ES-I3 (cell line): ENCODE measurements around the gene ZNF564.
"Not testable (repeated sequence)": the region's sequence is repeated elsewhere in the genome, so short reads cannot be mapped to it uniquely, and the experiment has no call there.

ENCODE experiments used
- H3K36me3 ChIP-seq: 2 replicates; pipeline ENCODE4 v1.6.1; 2013; ENCODE audit warnings: mild to moderate bottlenecking, low read length, control low read depth, moderate library complexity; ENCODE audit not compliant: insufficient read depth
- H3K4me1 ChIP-seq: 2 replicates; pipeline ENCODE4 v1.6.1; 2013; ENCODE audit warnings: mild to moderate bottlenecking, control low read depth, low read length; ENCODE audit not compliant: insufficient read depth
- H3K9ac ChIP-seq: 2 replicates; pipeline ENCODE4 v1.6.1; 2013; ENCODE audit warnings: low read depth, mild to moderate bottlenecking, low read length, moderate library complexity
- H3K9me3 ChIP-seq: 2 replicates; pipeline ENCODE4 v1.6.1; 2013; ENCODE audit warnings: mild to moderate bottlenecking, low read length, moderate library complexity; ENCODE audit not compliant: control insufficient read depth, insufficient read depth

ZNF564 gene

DNA sequence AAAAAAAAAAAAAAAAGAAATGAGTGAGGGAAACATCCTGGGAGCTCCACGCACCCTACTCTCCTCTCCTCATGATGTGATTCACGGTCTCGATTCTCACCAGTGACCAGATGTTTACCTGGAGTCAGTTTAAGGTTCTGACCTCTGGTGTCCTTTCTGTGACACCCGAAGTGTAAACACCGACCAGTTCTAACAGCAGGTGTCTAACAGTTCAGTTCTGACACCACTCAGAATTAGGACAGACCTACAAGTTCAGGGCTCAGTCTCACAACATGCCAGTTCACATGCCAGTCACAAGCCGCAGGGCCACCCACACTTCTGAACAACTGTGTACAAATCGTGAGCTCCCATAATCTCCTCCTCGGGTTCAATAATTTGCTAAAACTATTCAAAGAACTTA, 6.0 kb downstream of the ZNF564 start:
- Histone ChIP-seq H3K4me1 (no peaks in the 10 kb centered on the region; the same call in 1 of the 2 replicates), H3K9me3 (peaks cover 8% of the 10 kb centered on the region), H3K9ac (no peak overlapping the region), H3K36me3 (no peaks in the 10 kb centered on the region)

DNA sequence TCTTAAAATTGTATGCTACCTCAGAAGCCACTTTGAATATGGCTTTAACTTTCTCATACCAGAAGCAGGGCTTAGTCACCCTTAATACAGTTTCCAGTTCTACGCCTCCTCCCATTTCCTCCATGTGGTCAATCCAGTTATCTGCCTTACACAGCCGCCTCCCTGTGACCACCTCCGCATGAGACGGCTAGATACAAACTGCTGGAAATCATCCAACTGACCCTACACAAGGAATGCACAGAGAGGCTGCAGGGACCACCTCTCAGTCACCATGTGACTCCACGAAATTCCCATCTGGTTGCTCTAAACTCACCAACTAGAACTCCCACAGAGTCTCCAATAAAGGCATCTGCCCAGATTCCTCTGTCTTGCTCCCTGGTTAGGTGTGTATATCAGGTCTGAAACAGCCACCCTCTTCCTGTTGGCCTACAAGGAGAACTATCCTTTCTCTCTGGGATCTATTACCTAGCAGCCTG, 6.8 kb downstream of the ZNF564 start:
- peaks cover 12% of the 10 kb centered on the region for H3K9me3 ChIP-seq
- H3K4me1 ChIP-seq = no peaks in the 10 kb centered on the region; the same call in 1 of the 2 replicates
- no peak overlapping the region for H3K9ac ChIP-seq
- no peaks in the 10 kb centered on the region for H3K36me3 ChIP-seq

GRCh38 chr19:12543855-12544254, 7.4 kb downstream of the ZNF564 start:
- no peaks in the 10 kb centered on the region for H3K4me1 ChIP-seq
- H3K36me3 ChIP-seq = no peaks in the 10 kb centered on the region
- H3K9ac ChIP-seq = no peak overlapping the region
- peaks cover 12% of the 10 kb centered on the region for H3K9me3 ChIP-seq

DNA sequence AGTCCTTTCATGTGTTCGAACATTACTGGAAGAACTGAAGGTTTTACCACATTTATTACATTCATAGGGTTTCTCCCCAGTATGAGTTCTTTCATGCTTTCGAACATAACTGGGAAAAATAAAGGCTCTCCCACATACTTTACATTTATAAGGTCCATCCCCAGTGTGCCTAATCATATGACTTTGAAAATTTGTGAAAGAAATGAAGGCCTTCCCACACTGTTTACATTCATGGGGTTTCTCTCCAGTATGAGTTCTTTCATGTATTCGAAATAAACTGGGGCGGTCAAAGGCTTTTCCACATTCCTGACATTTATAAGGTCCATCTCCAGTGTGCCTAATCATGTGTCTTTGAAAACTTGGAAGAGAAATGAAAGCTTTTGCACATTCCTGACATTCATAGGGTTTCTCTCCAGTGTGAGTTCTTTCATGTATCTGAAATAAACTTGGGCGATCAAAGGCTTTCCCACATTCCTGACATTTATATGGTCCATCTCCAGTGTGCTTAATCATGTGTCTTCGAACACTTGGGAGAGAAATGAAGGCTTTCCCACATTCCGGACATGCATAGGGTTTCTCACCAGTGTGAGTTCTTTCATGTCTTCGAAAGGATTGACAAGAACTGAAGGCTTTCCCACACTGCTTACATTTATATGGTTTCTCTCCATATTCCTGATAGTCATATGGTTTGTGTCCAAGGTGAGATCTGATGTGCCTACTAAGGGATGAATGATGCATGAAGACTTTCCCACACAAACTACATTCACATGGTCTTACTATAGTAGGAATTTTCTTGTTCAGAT, 24.0 kb downstream of the ZNF564 start:
- Histone ChIP-seq H3K4me1 (no peaks in the 10 kb centered on the region), H3K36me3 (peaks cover 31% of the 10 kb centered on the region), H3K9me3 (peaks cover 60% of the 10 kb centered on the region), H3K9ac (no peak overlapping the region)

DNA sequence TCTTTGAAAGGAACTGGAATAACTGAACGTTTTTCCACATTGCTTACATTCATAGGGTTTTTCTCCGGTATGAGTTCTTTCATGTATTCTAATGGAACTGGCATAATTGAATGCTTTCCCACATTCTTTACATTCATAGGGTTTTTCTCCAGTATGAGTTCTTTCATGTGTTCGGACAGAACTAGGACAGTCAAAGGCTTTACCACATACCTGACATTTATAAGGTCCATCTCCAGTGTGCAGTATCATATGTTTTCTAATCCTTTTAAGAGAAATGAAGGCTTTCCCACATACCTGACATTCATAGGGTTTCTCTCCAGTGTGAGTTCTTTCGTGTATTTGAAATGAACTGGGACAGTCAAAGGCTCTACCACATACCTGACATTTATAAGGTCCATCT, 24.7 kb downstream of the ZNF564 start:
- H3K9me3 ChIP-seq = peaks cover 57% of the 10 kb centered on the region
- H3K4me1 ChIP-seq = no peaks in the 10 kb centered on the region
- no peak overlapping the region for H3K9ac ChIP-seq
- peaks cover 35% of the 10 kb centered on the region for H3K36me3 ChIP-seq

- Histone ChIP-seq H3K4me1 (no peaks in the 10 kb centered on the region), H3K36me3 (peaks cover 26% of the 10 kb centered on the region), H3K9me3 (peaks cover 34% of the 10 kb centered on the region), H3K9ac (no peak overlapping the region)
Measured at GRCh38 chr19:12521996-12522395, 29.3 kb downstream of the ZNF564 start.

DNA sequence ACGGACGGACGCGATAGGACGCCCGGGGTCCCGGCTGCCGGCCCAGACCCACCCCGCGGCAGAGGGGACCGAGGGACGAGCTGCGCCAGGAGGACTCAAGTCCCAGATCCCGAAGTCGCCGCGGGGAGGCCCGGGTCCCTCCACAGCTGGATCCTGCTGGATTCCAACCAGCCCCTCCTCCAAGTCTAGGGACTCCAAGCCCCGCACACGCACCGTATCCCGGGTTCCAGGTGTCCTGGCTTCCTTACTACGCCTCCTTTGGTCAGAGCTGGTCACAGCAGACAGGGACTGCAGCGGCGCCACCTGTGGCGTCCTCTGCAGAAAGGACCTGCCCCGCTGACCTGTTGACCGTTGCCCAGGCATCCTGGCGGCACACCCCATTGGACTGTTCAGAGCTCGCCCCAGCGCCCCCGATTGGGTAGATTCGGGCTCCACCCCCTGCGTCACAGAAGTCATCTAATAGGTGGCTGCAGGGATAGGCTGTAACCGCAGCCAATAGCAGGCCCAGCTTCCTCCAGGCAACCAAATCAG, 37.7 kb downstream of the ZNF564 start:
- H3K9me3 ChIP-seq = peaks cover 4% of the 10 kb centered on the region
- H3K4me1 ChIP-seq = no peaks in the 10 kb centered on the region
- H3K36me3 ChIP-seq = peaks cover 4% of the 10 kb centered on the region; the same call in 1 of the 2 replicates

DNA sequence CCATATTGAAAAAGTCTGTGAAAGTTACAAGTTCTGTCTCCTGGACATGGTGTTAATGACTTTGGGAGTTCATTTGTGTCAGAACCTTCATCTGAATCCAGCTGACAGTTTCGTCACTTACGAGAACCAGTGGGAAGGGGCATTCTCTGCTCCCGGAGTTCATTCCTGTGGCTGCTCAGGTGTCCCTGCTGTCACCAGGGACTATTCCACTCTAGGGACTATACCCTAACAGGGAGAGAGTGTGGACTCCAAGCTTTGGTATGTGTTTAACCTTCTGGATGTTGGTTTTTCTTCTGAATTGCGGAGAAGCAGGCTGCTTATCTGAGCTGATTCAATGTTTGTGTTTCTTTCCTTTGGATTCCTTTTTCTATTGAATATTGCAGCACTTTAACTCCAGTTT, 54.2 kb downstream of the ZNF564 start:
- no peaks in the 10 kb centered on the region for H3K9me3 ChIP-seq
- no peak overlapping the region for H3K9ac ChIP-seq
- H3K36me3 ChIP-seq = no peaks in the 10 kb centered on the region

More for the DNA sequence above, 37.7 kb downstream of the ZNF564 start:
- no peak overlapping the region for H3K9ac ChIP-seq

DNA sequence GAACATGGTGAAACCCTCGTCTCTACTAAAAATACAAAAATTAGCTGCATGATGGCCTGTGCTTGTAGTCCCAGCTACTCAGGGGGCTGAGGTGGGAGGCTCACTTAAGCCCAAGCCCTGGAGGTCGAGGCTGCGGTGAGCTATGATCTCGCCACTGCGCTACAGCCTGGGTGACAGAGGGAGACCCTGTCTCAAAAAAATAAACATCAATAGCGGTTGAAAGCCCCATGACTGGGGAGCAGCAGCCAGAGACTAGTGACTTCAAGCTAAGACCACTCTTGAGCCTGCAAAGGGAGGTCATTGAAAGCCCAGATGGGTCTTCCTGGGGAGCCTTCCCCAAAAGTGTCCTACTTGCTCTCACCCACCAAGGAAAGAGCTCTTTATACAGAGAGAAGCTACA, 54.8 kb downstream of the ZNF564 start:
- Histone ChIP-seq H3K9me3 (no peaks in the 10 kb centered on the region), H3K4me1 (no peaks in the 10 kb centered on the region), H3K36me3 (no peaks in the 10 kb centered on the region), H3K9ac (no peak overlapping the region)

More for the DNA sequence above, 54.2 kb downstream of the ZNF564 start:
- H3K4me1 ChIP-seq = no peaks in the 10 kb centered on the region

DNA sequence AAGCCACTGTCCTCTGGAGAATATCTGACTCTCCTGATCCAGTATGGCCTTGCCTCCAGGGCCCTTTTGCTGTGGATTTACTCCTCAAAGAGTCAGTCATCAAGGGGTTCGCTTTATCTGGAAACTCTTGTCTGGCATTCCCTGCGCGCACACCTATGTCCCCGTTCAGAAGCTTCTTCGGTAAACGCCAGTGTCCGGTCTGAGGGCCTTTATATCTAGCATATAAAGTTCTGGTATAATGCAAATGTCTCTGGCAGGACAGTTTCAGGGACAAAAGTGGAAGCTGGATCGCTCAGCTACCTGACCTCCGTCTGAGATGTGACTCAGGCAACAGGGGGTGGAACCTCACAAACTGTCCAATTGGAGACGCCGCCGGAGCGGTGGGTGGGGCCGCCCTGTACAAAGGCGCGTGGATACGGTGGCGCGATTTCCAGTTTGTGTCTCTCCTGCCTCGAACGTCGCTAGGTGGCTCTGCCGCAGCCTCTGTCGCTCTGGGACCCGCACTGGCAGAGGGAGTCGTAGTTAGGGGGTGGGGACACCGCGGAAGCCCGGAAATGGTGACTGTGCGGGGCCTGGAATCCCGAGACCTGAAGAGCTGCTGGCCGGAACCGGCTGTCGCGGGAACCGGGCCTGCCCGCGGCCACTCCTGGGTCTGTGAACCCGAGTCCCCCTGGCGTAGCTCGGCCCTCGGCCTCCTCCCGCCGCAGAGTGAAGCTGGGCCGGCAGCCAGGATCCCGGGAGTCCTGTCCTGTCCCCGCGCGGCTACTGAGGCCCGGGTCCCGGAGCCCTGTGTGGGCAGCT, 56.1 kb downstream of the ZNF564 start:
- no peaks in the 10 kb centered on the region for H3K36me3 ChIP-seq
- no peaks in the 10 kb centered on the region for H3K4me1 ChIP-seq
- peak overlapping the region; percentile 66 for H3K9ac ChIP-seq
- no peaks in the 10 kb centered on the region for H3K9me3 ChIP-seq

DNA sequence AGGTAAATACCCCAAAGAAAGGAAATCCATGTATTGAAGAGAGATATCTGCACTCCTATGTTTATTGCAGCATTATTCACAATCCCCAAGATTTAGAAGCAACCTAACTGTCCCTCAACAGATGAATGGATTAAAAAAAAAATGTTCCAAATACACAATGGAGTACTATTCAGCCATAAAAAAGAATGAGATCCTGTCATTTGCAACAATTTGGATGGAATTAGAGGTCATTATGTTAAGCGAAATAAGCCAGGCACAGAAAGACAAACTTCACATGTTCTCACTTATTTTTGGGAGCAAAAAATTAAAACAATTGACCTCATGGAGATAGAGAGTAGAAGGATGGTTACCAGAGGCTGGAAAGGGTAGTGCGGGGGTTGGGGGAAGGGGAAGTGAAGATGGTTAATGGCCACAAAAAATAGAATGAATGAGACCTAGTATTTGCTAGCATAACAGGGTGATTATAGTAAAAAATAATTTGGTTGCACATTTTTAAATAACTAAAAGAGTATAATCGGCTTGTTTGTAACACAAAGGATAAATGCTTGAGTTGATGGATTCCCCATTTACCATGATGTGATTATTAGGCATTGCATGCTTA, 56.9 kb downstream of the ZNF564 start:
- Histone ChIP-seq H3K4me1 (no peaks in the 10 kb centered on the region), H3K36me3 (no peaks in the 10 kb centered on the region), H3K9ac (no peak overlapping the region), H3K9me3 (no peaks in the 10 kb centered on the region)

GRCh38 chr19:12486265-12486783, 65.0 kb downstream of the ZNF564 start:
- H3K4me1 ChIP-seq, H3K9me3 ChIP-seq, H3K36me3 ChIP-seq, H3K9ac ChIP-seq: not testable (repeated sequence)

DNA sequence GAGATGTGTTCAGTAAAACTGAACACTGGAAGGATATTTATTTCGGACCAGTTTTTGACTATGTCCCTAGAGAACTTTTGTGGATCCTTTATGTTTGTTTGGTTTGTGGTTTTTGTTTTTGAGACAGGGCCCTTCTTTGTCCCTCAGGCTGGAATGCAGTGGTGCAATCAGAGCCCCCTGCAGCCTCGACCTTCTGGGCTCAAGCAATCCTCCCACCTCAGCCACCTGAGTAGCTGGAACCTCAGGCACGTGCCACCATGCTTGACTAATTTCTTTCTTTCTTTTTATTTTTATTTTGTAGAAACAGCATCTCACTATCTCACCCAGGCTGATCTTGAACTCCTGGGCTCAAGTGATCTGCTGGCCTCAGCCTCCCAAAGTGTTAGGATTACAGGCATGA, 65.7 kb downstream of the ZNF564 start:
- Histone ChIP-seq H3K9ac (peak overlapping the region; percentile 72; the same call in 1 of the 2 replicates), H3K9me3 (no peaks in the 10 kb centered on the region), H3K4me1 (peaks cover 5% of the 10 kb centered on the region; the same call in 1 of the 2 replicates), H3K36me3 (no peaks in the 10 kb centered on the region)

- Histone ChIP-seq H3K36me3 (no peaks in the 10 kb centered on the region), H3K9ac (peak overlapping the region; percentile 72; the same call in 1 of the 2 replicates), H3K9me3 (no peaks in the 10 kb centered on the region), H3K4me1 (peaks cover 5% of the 10 kb centered on the region; the same call in 1 of the 2 replicates)
Measured at GRCh38 chr19:12485052-12485416, 66.2 kb downstream of the ZNF564 start.
